K562 (cell line): ENCODE data around the gene IRF5. TPM values are rescaled to one million over a fixed set of nuclear protein-coding genes. Genes with fewer than 3 reads are reported as not detected.

ENCODE experiments used
- ATAC-seq: fragments of 200-7000 bp; cut with Tn5 transposase; 3 replicates; pipeline ENCODE4 v1.9.1; 2020; ENCODE audit warnings: moderate library complexity
- BruUV-seq: library from RNA; stranded (reverse); fragments of 400-500 nt; replicated peaks from 2 replicates; lab custom pipeline; 2021; lab: Mats Ljungman, UMichigan
- CTCF ChIA-PET: fragments of 300-600 bp; formaldehyde crosslinking; extraction: SDS; loops from one replicate; lab custom pipeline; 2021; ENCODE audit warnings: low intra/inter-chr PET ratio; lab: Yijun Ruan, JAX
- POLR2A ChIA-PET: fragments of 300-600, 350-650 bp; sonication (Branson Sonifier 250); formaldehyde crosslinking; extraction: SDS; loops from one replicate; lab custom pipeline; 2021; ENCODE audit warnings: antibody characterized with exemption, inconsistent platforms; lab: Yijun Ruan, JAX
- DNase-seq, 4 experiments: peaks; one replicate each; pipeline versions ENCODE4 v3.0.0 to v3.0.0-alpha.2; 2011 to 2018; ENCODE audit warnings: low spot score in 3 of 4, mixed read lengths in 3 of 4; ENCODE audit errors: extremely low read depth in 1 of 4
- FAIRE-seq: peaks from 2 replicates; lab custom pipeline; 2011; peaks lifted over from hg19 to GRCh38; lab: Jason Lieb, UNC
- H2AFZ ChIP-seq: 2 replicates; pipeline ENCODE4 v1.6.0; 2011; ENCODE audit warnings: low read depth, low read length, control low read depth, inconsistent platforms
- H3K27ac ChIP-seq: fragments of 200-600 bp; 3 replicates; pipeline ENCODE4 v1.8.0; 2011; ENCODE audit warnings: low read depth, mild to moderate bottlenecking, control low read depth, inconsistent platforms, low read length, moderate library complexity, mixed read lengths; ENCODE audit errors: extremely low read depth
- H3K27me3 ChIP-seq, 2 experiments: fragments of 300-600 bp in 1 of 2; 2 replicates in 1 of 2; 3 replicates in 1 of 2; pipeline versions ENCODE4 v1.6.0 to v1.8.0; 2011; ENCODE audit warnings: inconsistent platforms in 2 of 2, low read length in 2 of 2, mild to moderate bottlenecking in 1 of 2, mixed read lengths in 1 of 2, moderate library complexity in 1 of 2; ENCODE audit not compliant: control insufficient read depth in 2 of 2, insufficient read depth in 2 of 2
- H3K36me3 ChIP-seq: fragments of 300-600 bp; 3 replicates; pipeline ENCODE4 v1.8.0; 2011; ENCODE audit warnings: mild to moderate bottlenecking, low read length, inconsistent platforms; ENCODE audit not compliant: control insufficient read depth, insufficient read depth
- H3K4me1 ChIP-seq, 2 experiments: fragments of 200-600 bp in 1 of 2; replicated peaks in 1 of 2; 2 replicates in 1 of 2; 3 replicates in 1 of 2; pipeline versions ENCODE4 v1.5.1 to v1.8.0; 2011; ENCODE audit warnings: inconsistent platforms in 2 of 2, low read length in 2 of 2, mild to moderate bottlenecking in 1 of 2, mixed read lengths in 1 of 2, moderate library complexity in 1 of 2; ENCODE audit not compliant: control insufficient read depth in 2 of 2, insufficient read depth in 2 of 2
- H3K4me2 ChIP-seq: 2 replicates; pipeline ENCODE4 v1.6.1; 2011; ENCODE audit warnings: low read length, control low read depth, inconsistent platforms, mixed read lengths; ENCODE audit not compliant: insufficient read depth
- H3K4me3 ChIP-seq: fragments of 200-600 bp; sonication (generic), shearing (Covaris generic); 2 replicates; pipeline ENCODE4 v1.5.1; 2016; ENCODE audit warnings: control low read depth, inconsistent platforms
- H3K79me2 ChIP-seq: fragments of 200-600 bp; 3 replicates; pipeline ENCODE4 v1.8.0; 2011; ENCODE audit warnings: low read length, inconsistent platforms; ENCODE audit not compliant: control insufficient read depth, insufficient read depth
- H3K9ac ChIP-seq, 2 experiments: 2 replicates each; pipeline versions ENCODE4 v1.6.0 to v1.6.1; 2011; ENCODE audit warnings: low read depth in 2 of 2, low read length in 2 of 2, control low read depth in 1 of 2, inconsistent platforms in 1 of 2, mild to moderate bottlenecking in 1 of 2, mixed read lengths in 1 of 2; ENCODE audit not compliant: insufficient read depth in 1 of 2
- H3K9me1 ChIP-seq: one replicate; pipeline ENCODE4 v1.6.0; 2011; ENCODE audit warnings: inconsistent platforms, mild to moderate bottlenecking, low read length, moderate library complexity; ENCODE audit not compliant: control insufficient read depth, insufficient read depth
- H3K9me3 ChIP-seq: replicated peaks from 2 replicates; pipeline ENCODE4 v1.5.1; 2011; ENCODE audit warnings: low read depth, low read length, inconsistent platforms; ENCODE audit not compliant: control insufficient read depth, insufficient read depth
- H4K20me1 ChIP-seq: replicated peaks from 2 replicates; pipeline ENCODE4 v1.6.1; 2011; ENCODE audit warnings: low read length, inconsistent platforms, mixed read lengths; ENCODE audit not compliant: control insufficient read depth, insufficient read depth
- BMI1 ChIP-seq: fragments of 150-350 bp; IDR thresholded peaks from 2 replicates; pipeline ENCODE4 v1.6.1; 2014; ENCODE audit warnings: low read length
- MAFG ChIP-seq: fragments of 450-650 bp; conservative IDR thresholded peaks from 2 replicates; pipeline ENCODE4 v1.6.1; 2016; ENCODE audit warnings: missing genetic modification characterization, missing compliant biosample characterization
- NFE2L1 ChIP-seq: fragments of 450-650 bp; IDR thresholded peaks from 2 replicates; pipeline ENCODE4 v1.6.1; 2016; ENCODE audit warnings: missing genetic modification characterization, low read depth, mild to moderate bottlenecking, missing compliant biosample characterization, moderate library complexity, borderline replicate concordance
- WGBS: fragments of 100-300 bp; shearing (Covaris generic); methylation state at CpG from one replicate; pipeline ENCODE4 v1.1.6; 2016; ENCODE audit warnings: low coverage, mixed read lengths; ENCODE audit not compliant: insufficient coverage; ENCODE audit errors: missing lambda C conversion rate; 5-methylcytosine and 5-hydroxymethylcytosine counted together
- in situ Hi-C: fragments of 300-500 bp; cut with MboI; formaldehyde crosslinking; loops from 4 replicates; pipeline ENCODE4 v1.15.0; 2018; ENCODE audit warnings: inconsistent platforms, mixed read lengths
- intact Hi-C: fragments of 100-400 bp; cut with micrococcal nuclease; formaldehyde crosslinking; loops from 2 replicates; pipeline ENCODE4 v1.14.2; 2022
- polyA plus RNA-seq, 8 experiments: library from polyadenylated mRNA; depleted of rRNA in 4 of 8; stranded (reverse) in 5 of 8; unstranded in 3 of 8; fragments of >200 nt; fragmentation: Nextera tagmentation in 2 of 8; fragmentation: Illumina TruSeq in 1 of 8; extraction: Ambion mirVana in 2 of 8; extraction: Trizol in 1 of 8; gene quantifications; 2 replicates each; pipeline versions ENCODE4 v1.2.1 to v1.2.3, GENCODE V29; 2011 to 2014; ENCODE audit warnings: inconsistent platforms in 1 of 8, missing spikeins in 1 of 8
- total RNA-seq, 7 experiments: library from RNA; depleted of rRNA in 6 of 7; stranded (reverse); fragments of >200 nt in 6 of 7; fragmentation: Illumina TruSeq in 2 of 7; extraction: Trizol in 2 of 7; gene quantifications; 2 replicates each; pipeline versions ENCODE4 v1.2.1 to v1.2.3, GENCODE V29; 2011 to 2021; ENCODE audit warnings: low replicate concordance in 1 of 7
- TF ChIP-seq, protein P1 (sequence below): fragments of 150-350 bp; IDR thresholded peaks from 2 replicates; pipeline ENCODE4 v1.6.1; 2014; ENCODE audit warnings: low read depth, mild to moderate bottlenecking, low read length, borderline replicate concordance
- TF ChIP-seq, protein P2 (sequence below): sonication (generic); IDR thresholded peaks from 2 replicates; pipeline ENCODE4 v1.6.1; 2016

Gene IRF5
- total and polyA plus RNA-seq, 9 of the 15 experiments (the other 6 are each of a cell fraction or from before 2014, with no cell fraction given): 0.04 TPM; not detected in 8

DNA sequence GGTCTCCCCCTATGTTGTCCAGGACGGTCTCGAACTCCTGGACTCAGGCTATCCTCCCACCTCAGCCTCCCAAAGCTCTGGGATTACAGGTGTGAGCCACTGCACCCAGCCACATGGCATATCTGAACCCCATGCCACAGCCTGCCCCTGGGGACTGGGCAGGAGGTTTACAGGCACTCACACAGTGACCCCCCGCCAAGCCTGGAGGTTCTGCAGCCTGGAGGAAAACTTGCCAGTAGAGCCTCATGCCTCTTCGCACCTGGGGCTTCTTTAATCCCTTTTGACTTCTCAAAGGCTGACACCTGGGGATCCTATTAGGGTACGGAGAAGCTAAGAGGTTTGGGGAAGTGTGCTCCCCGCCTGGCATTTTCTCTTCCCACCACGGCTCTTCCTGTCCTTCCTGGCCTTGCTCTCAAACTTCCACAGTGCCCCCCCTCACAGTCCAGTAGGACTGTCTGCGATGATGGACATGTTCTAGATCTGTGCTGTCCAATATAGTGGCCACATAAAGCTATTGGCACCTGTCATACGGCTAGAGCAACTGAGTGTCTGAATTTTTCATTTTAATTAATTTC lies 15.8 kb upstream of the IRF5 start:
- no peaks in the 10 kb centered on the region for H3K79me2 ChIP-seq
- WGBS: 3% methylated on average over 9 of the region's 9 CpGs
- no peaks in the 10 kb centered on the region for H3K9me1 ChIP-seq
- BruUV-seq: no TSS peak
- FAIRE-seq: no peak
- no peak overlapping the region for H2AFZ ChIP-seq
- in situ Hi-C loops: no loop called here
- H3K36me3 ChIP-seq: no peaks in the 10 kb centered on the region
- no peak for TF ChIP-seq MAFG (tag)
- no peak for TF ChIP-seq NFE2L1 (tag)
- no peak for TF ChIP-seq BMI1
- TF ChIP-seq, protein P1, sequence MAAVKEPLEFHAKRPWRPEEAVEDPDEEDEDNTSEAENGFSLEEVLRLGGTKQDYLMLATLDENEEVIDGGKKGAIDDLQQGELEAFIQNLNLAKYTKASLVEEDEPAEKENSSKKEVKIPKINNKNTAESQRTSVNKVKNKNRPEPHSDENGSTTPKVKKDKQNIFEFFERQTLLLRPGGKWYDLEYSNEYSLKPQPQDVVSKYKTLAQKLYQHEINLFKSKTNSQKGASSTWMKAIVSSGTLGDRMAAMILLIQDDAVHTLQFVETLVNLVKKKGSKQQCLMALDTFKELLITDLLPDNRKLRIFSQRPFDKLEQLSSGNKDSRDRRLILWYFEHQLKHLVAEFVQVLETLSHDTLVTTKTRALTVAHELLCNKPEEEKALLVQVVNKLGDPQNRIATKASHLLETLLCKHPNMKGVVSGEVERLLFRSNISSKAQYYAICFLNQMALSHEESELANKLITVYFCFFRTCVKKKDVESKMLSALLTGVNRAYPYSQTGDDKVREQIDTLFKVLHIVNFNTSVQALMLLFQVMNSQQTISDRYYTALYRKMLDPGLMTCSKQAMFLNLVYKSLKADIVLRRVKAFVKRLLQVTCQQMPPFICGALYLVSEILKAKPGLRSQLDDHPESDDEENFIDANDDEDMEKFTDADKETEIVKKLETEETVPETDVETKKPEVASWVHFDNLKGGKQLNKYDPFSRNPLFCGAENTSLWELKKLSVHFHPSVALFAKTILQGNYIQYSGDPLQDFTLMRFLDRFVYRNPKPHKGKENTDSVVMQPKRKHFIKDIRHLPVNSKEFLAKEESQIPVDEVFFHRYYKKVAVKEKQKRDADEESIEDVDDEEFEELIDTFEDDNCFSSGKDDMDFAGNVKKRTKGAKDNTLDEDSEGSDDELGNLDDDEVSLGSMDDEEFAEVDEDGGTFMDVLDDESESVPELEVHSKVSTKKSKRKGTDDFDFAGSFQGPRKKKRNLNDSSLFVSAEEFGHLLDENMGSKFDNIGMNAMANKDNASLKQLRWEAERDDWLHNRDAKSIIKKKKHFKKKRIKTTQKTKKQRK: no peak
- TF ChIP-seq, protein P2, sequence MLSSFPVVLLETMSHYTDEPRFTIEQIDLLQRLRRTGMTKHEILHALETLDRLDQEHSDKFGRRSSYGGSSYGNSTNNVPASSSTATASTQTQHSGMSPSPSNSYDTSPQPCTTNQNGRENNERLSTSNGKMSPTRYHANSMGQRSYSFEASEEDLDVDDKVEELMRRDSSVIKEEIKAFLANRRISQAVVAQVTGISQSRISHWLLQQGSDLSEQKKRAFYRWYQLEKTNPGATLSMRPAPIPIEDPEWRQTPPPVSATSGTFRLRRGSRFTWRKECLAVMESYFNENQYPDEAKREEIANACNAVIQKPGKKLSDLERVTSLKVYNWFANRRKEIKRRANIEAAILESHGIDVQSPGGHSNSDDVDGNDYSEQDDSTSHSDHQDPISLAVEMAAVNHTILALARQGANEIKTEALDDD: no peak
- no peak overlapping the region for H3K27ac ChIP-seq
- no peak overlapping the region for H3K9ac ChIP-seq
- H3K4me2 ChIP-seq: no peak overlapping the region
- no peaks in the 10 kb centered on the region for H3K4me1 ChIP-seq
- no peaks in the 10 kb centered on the region; the same call in 1 of the 2 replicates for H3K9me3 ChIP-seq
- intact Hi-C loops: loop anchor here (5.0 kb wide), 1 partner anchor 290 kb away; no protein-coding TSS in a partner anchor
- no peak for ATAC-seq
- CTCF ChIA-PET: no interaction called here
- no peaks in the 10 kb centered on the region for H4K20me1 ChIP-seq
- no peak overlapping the region for H3K4me3 ChIP-seq
- POLR2A ChIA-PET: interaction anchor here (0.6 to 2.1 kb wide), 6 partner anchors 10 to 246 kb away, joined by 3 to 10 read pairs (median 4); no protein-coding TSS in a partner anchor
- H3K27me3 ChIP-seq: peaks cover 60 to 69% of the 10 kb centered on the region in 2 experiments
- DNase-seq: no peak
